Activated CD8-positive, alpha-beta memory T cell treated with anti-CD3 and anti-CD28 coated beads for 1 hour (primary cell): ENCODE data around the gene MID1.
"Not testable (repeated sequence)": the region's sequence is repeated elsewhere in the genome, so short reads cannot be mapped to it uniquely, and the experiment has no call there.

Source experiments
- DNase-seq, 2 donors: peaks; one replicate each; pipeline ENCODE4 v3.0.0-alpha.2; 2020; ENCODE audit warnings: low read depth in 1 of 2; ENCODE audit errors: extremely low read depth in 1 of 2

The MID1 gene

DNA sequence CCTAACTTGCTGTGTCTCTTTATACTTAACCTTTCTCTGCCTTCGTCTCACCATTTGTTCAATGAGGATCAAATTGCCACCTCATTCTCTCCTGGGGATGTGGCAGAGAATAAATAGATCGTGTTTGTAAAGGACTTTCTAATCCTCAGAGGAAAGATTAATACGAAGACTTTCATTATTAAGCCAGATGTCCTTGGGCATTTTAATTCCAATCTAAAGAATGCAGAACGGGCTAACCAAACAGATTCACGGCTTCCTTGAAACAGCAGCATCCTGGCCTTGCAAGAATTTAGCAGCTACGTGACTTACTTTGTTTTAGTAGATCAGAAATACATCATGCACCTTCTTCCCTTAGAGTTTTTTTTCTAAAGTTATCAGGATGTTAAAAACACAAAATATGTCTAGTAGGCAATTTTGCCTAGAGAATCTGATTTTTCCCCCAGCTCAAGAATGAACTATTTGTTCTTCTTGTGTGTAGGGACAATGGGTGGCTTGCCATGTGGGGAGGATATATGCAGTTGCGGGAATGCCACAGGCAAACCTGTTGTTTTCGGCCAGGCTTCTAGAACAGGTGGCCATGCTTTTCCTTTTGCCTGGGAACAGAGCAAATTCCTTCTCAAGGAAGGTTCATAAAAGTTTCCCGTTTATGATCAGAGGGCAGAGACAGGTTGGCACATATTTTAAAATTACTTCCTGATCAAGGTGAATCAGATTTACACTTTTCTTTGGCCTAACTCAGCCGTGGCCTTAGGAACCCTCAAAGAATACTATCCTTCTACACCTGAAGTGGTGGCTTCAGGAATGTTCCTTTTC, 3.0 kb downstream of the MID1 start:
- no peak for DNase-seq

DNA sequence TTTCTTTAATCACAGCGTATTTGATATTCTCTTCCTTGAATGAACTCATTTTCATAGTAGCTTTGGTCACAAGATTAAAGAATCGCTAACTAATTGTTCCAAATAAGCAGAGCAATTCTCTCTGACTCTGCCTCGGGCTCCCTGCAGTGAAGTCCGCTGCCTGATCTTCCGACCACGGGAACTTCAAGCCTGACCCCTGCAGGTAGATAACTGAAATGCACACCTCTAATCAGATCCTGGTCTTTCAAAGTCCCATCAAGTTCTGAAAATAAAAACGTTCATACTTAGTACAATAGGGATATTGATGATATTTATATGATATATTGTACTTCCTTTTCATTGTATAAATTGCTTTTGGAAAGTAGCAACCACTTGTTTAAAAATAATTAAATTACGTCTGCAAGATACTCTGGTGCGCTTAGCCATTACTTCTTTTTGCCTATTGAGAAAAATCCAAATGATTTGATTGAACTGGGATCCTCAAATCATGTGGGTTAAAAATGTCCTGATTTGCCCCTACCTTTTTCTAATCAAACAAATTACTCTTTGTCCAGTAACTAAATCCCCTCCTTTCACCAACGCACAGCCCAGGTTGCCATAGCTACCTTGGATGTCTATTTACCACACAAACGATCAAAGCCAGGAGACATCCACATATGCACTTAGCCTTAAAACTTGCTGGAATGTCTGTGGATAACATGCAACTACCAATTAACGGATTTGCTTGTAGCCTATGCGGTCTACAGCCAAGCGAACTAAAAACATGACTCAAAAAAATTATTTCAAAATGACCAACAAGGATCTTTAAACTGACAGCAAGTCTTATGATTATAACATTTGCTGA, 4.2 kb downstream of the MID1 start:
- DNase-seq, result no peak

DNA sequence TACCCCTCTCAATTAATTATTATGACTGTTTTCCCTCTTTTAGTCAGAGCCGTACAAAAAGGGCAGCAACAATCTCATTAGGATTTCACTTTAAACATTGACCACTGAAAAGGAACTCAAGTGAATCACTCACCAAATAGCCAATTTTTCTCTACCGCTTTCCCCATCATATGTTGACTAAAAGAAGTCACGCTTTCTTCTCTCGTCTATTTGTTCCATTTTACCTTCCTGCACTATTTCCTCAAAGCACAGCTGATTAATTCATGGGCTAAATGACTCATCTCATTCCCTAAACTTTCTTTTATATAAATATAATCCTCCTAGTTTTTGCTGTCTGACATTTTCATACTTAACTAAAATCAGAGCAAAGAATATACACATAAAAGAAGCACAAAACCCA, 8.2 kb downstream of the MID1 start:
- DNase-seq, result no peak

DNA sequence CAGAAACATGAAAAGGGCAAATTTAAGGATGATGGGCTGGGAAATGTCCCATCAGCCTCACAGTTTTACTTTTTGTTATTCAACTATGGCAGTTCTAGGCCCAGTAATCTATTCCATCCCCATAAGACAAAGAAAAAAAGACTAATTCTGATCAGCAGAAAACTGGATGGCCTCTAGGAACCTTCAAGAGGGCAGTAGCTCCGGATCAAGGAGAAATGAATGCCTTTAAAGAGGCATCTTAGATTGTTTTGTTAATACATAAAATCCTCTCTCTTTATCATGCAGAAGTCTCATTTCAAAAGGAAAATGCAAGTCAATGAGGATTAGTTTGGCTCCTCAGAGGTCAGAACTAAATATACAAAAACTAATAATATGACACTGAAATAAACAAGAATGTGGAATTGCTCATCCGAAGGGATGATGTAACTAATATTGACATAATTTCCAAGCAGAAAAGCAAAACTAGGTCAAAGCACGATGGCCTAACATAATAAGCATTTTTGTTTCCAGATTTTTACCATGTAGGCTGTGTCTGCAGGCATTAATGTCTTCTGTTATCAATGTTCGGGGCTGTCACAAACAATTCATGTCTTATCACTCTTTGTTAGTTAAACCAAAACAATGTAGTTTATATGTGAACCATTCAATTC, 8.8 kb downstream of the MID1 start:
- DNase-seq, result no peak

DNA sequence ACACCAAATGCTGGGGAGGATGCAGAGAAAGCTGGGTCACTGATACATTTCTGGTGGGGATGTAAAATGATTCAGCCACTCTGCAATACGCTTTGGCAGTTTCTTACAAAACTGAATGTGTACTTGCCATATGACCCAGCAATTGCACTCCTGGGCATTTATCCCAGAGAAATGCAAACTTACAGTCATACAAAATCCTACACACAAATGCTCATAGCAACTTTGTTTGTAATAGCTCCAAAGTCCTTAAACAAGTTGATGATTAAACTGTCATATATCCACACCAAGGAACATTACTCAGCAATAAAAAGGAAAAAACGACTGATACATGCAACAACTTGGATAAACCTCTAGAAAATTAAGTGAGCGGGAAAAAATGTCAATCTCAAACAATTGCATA, 12.3 kb downstream of the MID1 start:
- DNase-seq, result no peak

DNA sequence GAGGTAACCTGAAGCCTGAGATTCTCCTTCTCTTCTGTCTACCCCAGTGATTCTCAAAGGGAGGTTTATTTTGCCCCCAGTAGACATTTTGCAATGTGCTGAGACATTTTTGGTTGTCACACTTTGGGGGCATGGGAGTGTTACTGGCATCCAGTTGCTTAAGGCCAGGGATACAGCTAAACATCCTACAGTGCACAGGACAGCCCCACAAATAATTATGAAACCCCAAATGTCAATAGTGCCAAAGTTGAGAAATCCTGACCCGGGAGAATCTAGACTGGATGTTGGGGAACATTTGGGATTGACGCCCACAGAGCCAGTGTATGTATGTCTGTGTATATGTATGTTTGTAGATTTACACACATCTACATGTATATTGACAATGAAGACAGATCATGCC, 13.2 kb downstream of the MID1 start:
- DNase-seq, result no peak

DNA sequence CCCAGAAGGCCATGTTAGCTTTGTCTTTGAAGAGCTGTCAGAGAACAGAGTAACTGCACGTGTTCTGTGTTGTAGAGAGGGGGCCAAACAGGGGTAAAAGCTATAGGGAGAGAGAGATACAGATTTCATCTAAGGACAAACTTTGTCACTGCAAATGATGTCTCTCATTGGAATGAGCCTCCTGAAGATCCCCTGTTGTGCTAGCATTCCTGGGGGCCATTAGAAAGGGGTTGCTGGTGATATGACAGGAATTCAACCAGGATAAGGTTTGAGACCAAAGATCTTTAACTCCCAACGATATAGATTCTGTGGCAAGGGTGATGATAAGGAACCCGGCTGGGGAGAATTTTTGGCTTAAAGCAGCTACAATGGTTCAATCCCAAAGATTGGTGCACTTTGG, 16.8 kb downstream of the MID1 start:
- no peak for DNase-seq

DNA sequence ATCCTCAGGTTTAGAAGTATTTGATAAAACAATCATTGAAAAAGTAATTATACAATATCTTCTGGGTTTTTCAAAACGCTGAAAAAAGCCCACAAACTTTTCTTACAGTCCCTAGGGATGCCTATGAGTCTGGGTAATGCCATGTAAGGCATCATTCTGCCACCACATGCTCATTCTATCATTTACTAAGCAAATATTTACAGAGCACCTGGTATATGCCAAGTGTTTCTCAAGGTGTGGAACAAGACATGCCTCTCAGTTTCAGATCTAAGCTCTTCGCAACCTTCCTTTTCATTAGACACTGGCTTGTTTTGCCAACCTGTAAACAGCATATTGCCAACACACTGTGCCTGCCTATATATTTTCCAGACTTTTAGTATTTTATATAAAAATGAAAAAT, 17.7 kb downstream of the MID1 start:
- no peak for DNase-seq

DNA sequence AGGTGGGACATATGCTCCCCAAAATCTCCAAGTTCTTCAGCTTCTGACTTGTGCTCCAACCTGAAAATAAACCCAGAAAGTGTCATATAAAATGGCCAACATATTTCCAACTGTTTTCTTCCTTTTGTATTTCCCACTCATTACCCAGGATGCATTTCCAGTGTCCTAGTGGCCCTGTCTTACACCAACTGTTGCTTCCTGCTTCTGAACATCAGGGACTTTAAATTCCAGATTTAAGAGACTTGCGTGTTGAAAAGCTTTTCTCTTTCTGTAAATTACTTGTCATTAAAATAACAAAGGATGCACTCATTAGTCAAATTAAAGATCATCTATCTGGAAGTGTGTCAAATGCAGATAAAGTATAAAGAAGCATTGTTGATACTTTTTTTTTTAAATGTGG, 19.9 kb downstream of the MID1 start:
- no peak for DNase-seq

DNA sequence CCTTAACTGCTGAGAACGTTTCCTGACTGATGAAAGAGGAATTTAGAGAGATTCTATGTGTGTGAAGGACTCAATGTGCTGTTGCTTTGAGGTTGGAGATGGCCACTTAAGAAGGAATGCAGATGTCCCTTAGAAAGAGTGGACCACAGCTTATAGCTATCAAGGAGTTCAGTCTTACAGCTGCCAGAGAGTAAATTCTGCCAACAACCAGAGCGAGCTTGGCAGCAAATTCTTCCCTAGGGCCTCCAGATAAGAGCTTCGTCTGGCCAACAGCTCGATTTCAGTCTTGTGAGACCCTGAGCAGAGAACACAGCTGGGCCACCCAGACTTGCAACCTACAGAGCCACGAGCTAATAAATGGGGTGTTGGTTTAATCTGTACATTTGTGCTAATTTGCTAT, 21.8 kb downstream of the MID1 start:
- DNase-seq, result no peak

DNA sequence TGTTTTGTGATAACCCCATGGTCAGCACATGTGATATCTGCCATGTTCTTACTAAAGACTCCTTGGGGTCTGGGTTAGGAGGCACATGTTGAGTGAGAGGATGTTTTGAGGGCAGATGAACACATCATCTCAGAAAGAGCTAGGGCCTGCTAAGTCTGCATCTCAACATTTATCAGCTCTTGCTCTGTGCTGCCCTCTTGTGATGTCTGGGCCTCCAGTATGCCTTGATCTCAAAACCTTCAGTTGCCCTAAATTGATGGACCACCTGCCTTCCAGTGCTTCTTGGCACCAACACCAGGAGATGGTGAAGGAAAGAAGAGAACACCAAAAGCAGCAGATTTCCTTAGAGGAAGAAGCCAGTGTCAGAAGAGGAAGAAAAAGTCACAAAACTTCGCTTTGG, 22.5 kb downstream of the MID1 start:
- DNase-seq, result no peak

DNA sequence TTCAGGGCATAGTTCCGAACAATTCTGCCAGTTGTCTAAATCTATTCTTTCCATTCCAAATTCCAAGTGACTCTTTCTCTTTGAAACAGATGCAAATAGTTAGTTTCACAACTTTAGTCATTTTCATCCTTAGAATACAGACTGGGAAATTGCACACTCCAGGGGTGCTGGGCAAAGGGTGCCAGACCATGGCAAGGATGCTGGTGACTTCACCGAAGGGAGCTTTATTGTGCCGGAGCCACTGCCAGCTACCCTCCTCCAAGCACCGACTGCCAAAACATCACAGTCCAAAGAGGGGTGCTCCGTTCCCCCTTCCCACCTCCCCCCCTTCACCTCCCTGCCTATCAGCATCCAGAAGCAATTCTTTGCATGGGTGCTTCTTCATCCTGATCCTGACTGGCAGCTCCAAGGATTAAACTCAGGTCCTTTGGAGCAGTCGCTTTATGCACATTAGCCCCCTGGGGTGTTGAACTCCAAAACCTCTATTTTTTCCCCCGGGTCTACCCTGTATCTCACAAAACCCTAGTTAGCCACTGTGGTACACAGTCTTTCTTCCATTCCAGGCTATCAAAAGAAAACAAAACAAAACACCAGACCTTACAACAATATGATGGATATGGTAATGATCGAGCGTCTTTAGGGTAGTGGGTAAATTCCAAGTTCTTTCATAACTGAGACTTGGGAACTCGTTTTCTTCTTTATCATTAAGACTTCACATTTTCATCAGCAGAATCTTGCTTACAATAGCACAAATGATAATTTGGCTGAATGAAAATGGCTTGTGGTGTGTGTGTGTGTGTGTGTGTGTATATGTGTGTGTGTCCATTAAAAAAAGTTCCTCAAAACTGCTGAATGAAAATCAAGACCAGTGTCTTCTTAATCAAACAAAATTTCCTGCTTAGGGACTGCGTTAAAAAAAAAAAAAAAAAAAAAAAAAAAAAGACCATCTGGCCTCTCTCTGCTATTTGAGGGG, 28.7 kb downstream of the MID1 start:
- no peak for DNase-seq

DNA sequence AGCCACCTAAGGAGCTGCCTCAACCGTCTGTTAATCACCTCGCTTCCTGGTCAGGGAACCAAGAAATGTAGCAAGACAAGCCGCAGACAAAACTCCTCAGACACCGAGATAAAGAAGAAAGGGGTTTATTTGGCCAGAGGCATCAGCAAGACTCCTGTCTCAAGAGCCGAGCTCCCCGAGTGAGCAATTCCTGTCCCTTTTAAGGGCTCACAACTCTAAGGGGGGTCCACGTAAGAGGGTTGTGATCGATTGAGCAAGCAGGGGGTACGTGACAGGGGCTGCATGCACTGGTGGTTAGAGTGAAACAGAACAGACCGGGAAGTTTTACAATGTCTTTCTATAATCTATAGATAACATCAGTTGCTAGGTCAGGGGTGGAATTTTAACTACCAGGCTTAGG, 30.6 kb downstream of the MID1 start:
- DNase-seq, result not testable (repeated sequence)

DNA sequence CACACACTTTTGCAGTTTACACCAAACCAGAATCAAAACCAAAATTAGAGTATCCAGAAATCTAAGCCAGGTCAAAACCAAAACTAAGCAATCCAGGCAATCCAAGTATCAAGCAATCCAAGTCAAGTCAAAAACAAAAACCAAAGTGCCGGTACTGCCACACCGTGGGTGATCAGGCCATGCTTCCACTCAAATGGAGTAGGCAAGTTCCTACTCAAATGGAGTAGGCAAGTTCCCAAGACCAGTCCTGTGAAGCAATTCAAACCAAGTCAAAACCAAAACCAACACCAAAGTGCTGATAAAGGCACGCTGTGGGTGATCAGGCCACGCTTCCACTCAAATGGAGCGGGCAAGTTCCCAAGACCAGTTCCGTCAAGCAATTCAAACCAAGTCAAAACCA, 31.3 kb downstream of the MID1 start:
- no peak for DNase-seq

DNA sequence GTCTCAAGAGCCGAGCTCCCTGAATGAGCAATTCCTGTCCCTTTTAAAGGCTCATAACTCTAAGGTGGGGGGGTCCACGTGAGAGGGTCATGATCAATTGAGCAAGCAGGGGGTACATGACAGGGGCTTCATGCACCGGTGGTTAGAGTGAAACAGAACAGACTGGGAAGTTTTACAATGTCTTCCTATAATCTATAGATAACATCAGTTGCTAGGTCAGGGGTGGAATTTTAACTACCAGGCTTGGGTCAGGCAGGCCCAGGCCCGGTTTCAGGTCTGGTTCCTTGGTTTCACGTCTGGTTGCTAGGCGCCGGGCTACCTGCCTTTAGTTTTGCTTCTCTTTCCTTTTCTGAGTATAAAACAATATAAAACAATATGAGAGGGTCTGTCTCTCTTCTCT, 35.5 kb downstream of the MID1 start:
- not testable (repeated sequence) for DNase-seq

DNA sequence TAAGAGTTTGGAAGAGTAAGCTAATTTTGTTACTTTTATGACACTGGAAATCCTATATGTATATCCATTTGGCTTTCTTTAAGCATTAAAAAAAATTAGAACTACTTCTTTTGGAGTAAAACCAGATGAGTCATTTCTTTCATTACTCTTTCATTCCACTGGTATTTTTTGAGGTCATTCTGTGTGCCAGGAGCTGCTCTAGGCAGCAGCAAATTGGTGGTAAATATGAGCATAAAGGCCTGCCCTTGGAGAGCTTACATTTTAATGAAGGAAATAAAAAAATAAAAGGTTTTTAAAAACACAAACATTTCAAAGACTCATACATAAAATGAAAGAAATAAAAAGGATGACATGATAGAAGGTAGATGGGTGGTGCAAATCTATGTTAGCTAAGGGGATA, 37.4 kb downstream of the MID1 start:
- no peak for DNase-seq

DNA sequence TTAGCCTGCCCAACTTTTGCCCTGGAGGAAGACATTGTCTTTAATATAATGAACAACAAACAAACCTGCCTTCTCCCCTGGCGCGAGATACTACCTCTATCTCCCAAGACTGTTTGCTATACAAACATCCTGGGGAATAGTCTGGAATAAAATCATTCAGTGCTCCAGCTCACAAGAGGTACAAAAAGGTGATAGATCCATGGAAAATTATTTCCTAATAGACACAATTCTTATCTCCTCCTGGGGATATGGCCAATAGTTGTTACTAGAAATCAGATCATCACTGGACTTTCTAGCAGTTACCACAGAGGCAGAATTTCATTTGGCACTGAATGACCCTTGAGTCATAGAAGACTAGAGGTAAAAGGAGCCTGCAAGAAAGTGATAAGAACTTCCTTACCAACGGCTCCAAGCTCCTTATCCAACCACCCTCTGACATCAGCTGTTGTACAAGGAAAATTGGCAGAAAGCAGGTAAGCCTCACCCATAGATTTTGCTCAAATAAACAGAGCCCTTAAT, 38.1 kb downstream of the MID1 start:
- DNase-seq, result no peak

DNA sequence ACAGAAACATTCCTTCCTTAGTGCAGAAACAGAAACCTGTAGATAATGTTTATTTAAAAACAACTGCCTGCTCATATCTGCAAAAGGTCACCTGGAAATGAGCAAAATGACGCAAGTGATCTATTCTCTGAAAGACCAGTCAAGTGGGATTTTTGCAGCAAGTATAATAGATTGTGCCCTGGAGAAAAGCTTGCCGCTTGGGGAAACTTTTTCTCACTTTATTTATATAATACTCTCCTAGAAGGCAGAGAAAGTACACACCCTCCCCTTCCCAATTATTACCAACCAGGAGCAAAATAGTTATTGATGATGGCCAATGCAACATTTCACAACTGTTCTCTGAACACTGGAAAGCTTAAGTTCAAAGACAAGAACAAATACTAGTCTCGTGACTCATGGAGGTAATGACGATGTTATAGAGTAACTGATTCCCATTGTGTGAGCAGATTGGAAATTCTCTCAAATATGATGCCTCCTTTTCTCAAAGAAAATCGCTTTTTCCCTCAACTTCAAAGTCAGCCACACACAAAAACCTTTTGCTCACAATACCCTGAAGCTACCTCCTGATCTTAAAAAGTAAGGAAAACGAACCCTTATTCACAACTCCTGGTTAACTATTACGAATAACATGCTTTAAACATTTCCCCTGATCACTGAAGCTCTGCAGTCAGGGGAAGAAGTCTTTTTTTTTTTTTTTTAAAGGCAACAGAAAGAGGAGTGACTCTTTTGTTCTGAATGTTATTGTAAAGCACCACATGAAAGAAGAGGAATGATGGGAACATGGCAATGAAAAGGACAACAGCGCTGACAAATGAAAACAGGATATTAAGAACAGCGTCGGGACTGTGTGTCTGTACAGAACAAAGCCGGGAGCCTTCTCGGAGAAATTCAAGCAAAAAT, 41.0 kb downstream of the MID1 start:
- no peak for DNase-seq

DNA sequence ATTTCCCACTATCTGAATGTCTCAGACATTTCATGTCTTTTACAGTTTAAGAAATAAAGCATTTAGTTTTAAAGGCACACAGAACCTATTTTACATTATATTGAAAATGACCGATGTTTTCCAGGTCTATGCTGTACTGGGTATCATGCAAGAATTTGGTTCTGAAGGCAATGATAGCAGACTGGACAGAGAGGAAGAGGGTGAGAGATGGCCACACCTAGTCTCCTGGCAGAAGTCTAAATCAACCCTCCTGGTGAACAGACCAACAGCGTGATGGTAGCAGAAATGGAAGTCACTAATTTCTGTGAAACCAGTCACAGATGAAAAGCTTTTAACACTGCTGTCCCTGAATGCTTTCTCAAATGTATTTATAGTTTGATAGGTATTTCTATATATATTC, 41.9 kb downstream of the MID1 start:
- no peak for DNase-seq
